ENCODE data around the gene SNAPC2. TPM values are rescaled to one million over a fixed set of nuclear protein-coding genes. Genes with fewer than 3 reads are reported as not detected.

The SNAPC2 gene
- polyA plus RNA-seq, 1 of the 3 experiments (the other 2 are of a cell fraction): 38.7 TPM

- CTCF ChIA-PET: interaction anchor here (0.8 to 1.0 kb wide), 2 partner anchors 11 to 336 kb away, joined by 3 read pairs; partner anchors contain the start of gene TIMM44
- POLR2A ChIA-PET: no interaction called here
- no peak overlapping the region for H3K4me2 ChIP-seq
These were observed 13.3 kb downstream of the SNAPC2 start for GRCh38 chr19:7933411-7933810.

GRCh38 chr19:7933828-7934725, 13.9 kb downstream of the SNAPC2 start:
- Histone ChIP-seq H3K4me3 (ENCODE audit: low read depth in 2 of 2, low read length in 1 of 2) (no peak overlapping the region), H3K4me2 (no peak overlapping the region), H3K27me3 (ENCODE audit: insufficient read depth) (no peaks in the 10 kb centered on the region), H3F3A (replicated peaks; ENCODE audit: insufficient read depth) (peaks cover 21% of the 10 kb centered on the region), H3K4me1 (ENCODE audit: control insufficient read depth in 1 of 2, insufficient read depth in 2 of 2, low read depth in 1 of 2, low read length in 1 of 2) (peaks cover 6 to 16% of the 10 kb centered on the region in 2 experiments; a peak in 3 of 4 replicates), H2AFZ (ENCODE audit: low read depth) (no peak overlapping the region), H3K36me3 (replicated peaks in 1 of 2; ENCODE audit: control insufficient read depth in 1 of 2, insufficient read depth in 2 of 2, low read length in 1 of 2) (peaks cover 43 to 47% of the 10 kb centered on the region in 2 experiments), H3K27ac (ENCODE audit: low read depth in 2 of 2, low read length in 1 of 2) (no peak overlapping the region), H3K9me2 (no peaks in the 10 kb centered on the region), H3K9ac (no peak overlapping the region), H3K79me2 (ENCODE audit: insufficient read depth) (0 out of 2 replicates have a peak, but pooled peaks cover 8% of the 10 kb centered on the region), H3K9me3 (no peaks in the 10 kb centered on the region), H4K20me1 (ENCODE audit: insufficient read depth) (peaks cover under 1% of the 10 kb centered on the region; the same call in 1 of the 2 replicates)
- TF ChIP-seq FOXM1 (IDR thresholded peaks at IDR 0.05; ENCODE audit: low read depth): no peak
- no peak for TF ChIP-seq CHD2 (IDR thresholded peaks at IDR 0.05; ENCODE audit: low read length, partially characterized antibody)
- no peak for TF ChIP-seq ELF1 (IDR thresholded peaks at IDR 0.05)
- 0 out of 2 replicates have a peak, but pooled peaks have one; percentile 11 for TF ChIP-seq CTCF (IDR thresholded peaks at IDR 0.05)
- WGBS (ENCODE audit: low lambda C conversion rate): 96% methylated on average over 43 of the region's 55 CpGs
- ChIA-PET POLR2A (no interaction called here), CTCF (interaction anchor here (0.8 to 1.0 kb wide), 2 partner anchors 10 to 336 kb away, joined by 3 read pairs; partner anchors contain the start of gene TIMM44)
- DNase-seq: no peak

More at GRCh38 chr19:7933411-7933810, 13.3 kb downstream of the SNAPC2 start:
- Histone ChIP-seq H3K9ac (no peak overlapping the region), H3F3A (replicated peaks; ENCODE audit: insufficient read depth) (peaks cover 27% of the 10 kb centered on the region), H3K79me2 (ENCODE audit: insufficient read depth) (0 out of 2 replicates have a peak, but pooled peaks cover 2% of the 10 kb centered on the region), H3K36me3 (replicated peaks in 1 of 2; ENCODE audit: control insufficient read depth in 1 of 2, insufficient read depth in 2 of 2, low read length in 1 of 2) (peaks cover 38 to 43% of the 10 kb centered on the region in 2 experiments), H3K27me3 (ENCODE audit: insufficient read depth) (no peaks in the 10 kb centered on the region), H3K4me3 (ENCODE audit: low read depth in 2 of 2, low read length in 1 of 2) (no peak overlapping the region), H3K9me3 (no peaks in the 10 kb centered on the region), H3K27ac (ENCODE audit: low read depth in 2 of 2, low read length in 1 of 2) (no peak overlapping the region), H3K9me2 (no peaks in the 10 kb centered on the region), H4K20me1 (ENCODE audit: insufficient read depth) (peaks cover 3% of the 10 kb centered on the region; the same call in 1 of the 2 replicates), H2AFZ (ENCODE audit: low read depth) (no peak overlapping the region), H3K4me1 (ENCODE audit: control insufficient read depth in 1 of 2, insufficient read depth in 2 of 2, low read depth in 1 of 2, low read length in 1 of 2) (peaks cover 12 to 20% of the 10 kb centered on the region in 2 experiments)
- peak; percentile 53 for DNase-seq
- 89% methylated on average over 9 of the region's 14 CpGs for WGBS (ENCODE audit: low lambda C conversion rate)
- TF ChIP-seq CTCF (IDR thresholded peaks at IDR 0.05): peak; percentile 53
- no peak for TF ChIP-seq MAX (IDR thresholded peaks at IDR 0.05; ENCODE audit: low read depth)
